Activated naive CD8-positive, alpha-beta T cell treated with anti-CD3 and anti-CD28 coated beads, Interleukin-2, amount 10 ng/mL, durations not matched to agents 7 days and 5 days (primary cell): ENCODE measurements around the gene TNS1. TPM values are rescaled to one million over a fixed set of nuclear protein-coding genes. Genes with fewer than 3 reads are reported as not detected.

Experiments used
- ATAC-seq: fragments of 150-1000 bp; cut with Tn5 transposase; one replicate; pipeline ENCODE4 v1.10.0; 2021; ENCODE audit warnings: low read depth, moderate library complexity
- POLR2A ChIA-PET: fragments of 350-600 bp; sonication (Branson Sonifier 250); formaldehyde crosslinking; loops from one replicate; lab custom pipeline; 2021; ENCODE audit warnings: antibody characterized with exemption; lab: Charles Lee
- DNase-seq: peaks from one replicate; pipeline ENCODE4 v3.0.0; 2021
- H3K27ac Mint-ChIP-seq: one replicate; pipeline ENCODE4 v1.8.0; 2022; ENCODE audit warnings: mild to moderate bottlenecking, mixed read lengths
- H3K27me3 Mint-ChIP-seq: one replicate; pipeline ENCODE4 v1.8.0; 2022; ENCODE audit warnings: mild to moderate bottlenecking, moderate library complexity, mixed read lengths
- H3K36me3 Mint-ChIP-seq: one replicate; pipeline ENCODE4 v1.8.0; 2021; ENCODE audit warnings: mild to moderate bottlenecking, mixed read lengths
- H3K4me1 Mint-ChIP-seq: one replicate; pipeline ENCODE4 v1.8.0; 2021; ENCODE audit warnings: mixed read lengths
- H3K4me3 Mint-ChIP-seq: one replicate; pipeline ENCODE4 v1.8.0; 2022; ENCODE audit warnings: mild to moderate bottlenecking, moderate library complexity, mixed read lengths
- H3K9me3 Mint-ChIP-seq: one replicate; pipeline ENCODE4 v1.8.0; 2021; ENCODE audit warnings: mixed read lengths
- total RNA-seq, 2 experiments: library from RNA; stranded (reverse); gene quantifications; one replicate each; pipeline ENCODE4 v1.2.3, GENCODE V29; 2021

TNS1 gene
- total RNA-seq, 2 experiments from 2014 or later, result 15.1 to 21.2 TPM

GRCh38 chr2:217895070-217895635 is 107.6 kb downstream of the TNS1 start:
- H3K27me3 Mint-ChIP-seq, result peaks cover 2% of the 10 kb centered on the region
- H3K27ac Mint-ChIP-seq, result no peak overlapping the region
- no peaks in the 10 kb centered on the region for H3K9me3 Mint-ChIP-seq
- ATAC-seq (no peak), DNase-seq (no peak)
- POLR2A ChIA-PET, result no interaction called here
- H3K4me1 Mint-ChIP-seq, result no peaks in the 10 kb centered on the region
- no peaks in the 10 kb centered on the region for H3K36me3 Mint-ChIP-seq
- no peak overlapping the region for H3K4me3 Mint-ChIP-seq

DNA sequence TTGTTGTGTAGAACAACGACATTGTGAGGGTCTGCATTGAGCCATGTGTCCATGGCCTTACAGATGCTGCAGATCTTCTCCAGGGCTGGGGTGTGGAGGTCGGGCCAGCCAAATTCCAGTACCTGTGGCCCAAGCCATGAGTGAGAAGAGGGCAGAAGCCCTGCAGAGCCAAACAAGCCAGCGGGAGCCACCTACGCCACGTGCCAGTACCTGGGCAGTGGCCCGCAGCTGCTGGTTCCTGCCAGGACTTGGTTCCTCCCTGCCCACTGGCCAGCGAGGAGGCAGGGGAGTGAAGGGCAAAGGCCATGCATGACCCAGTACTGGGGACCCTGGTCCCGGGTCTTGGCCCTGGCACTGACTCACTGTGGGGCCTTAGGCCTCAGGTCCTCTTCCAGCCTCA is 109.4 kb downstream of the TNS1 start:
- Mint-ChIP-seq H3K27me3 (peaks cover 2% of the 10 kb centered on the region), H3K36me3 (no peaks in the 10 kb centered on the region), H3K9me3 (no peaks in the 10 kb centered on the region), H3K4me3 (no peak overlapping the region), H3K27ac (no peak overlapping the region), H3K4me1 (no peaks in the 10 kb centered on the region)
- POLR2A ChIA-PET, result no interaction called here
- ATAC-seq (no peak), DNase-seq (no peak)

DNA sequence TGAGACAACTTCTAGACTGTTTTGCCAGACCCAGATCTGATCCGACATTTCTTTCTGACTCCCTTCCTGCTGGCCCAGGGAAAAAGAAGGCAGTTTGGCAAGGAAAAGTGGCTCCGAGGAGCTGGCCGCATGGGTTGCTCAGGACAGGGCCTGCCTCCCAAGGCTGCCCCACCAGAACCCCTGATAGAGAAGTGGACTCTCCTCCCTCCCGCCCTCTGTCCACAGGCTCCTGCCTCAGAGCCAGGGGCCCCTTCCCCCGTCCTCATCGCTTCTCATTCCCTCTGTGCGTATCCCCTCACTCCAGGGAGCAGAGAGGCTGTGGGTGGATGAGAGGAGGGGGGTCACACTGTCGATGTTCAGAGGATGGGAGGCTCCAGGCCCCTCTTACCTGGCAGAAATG is 110.2 kb downstream of the TNS1 start:
- POLR2A ChIA-PET, result no interaction called here
- no peaks in the 10 kb centered on the region for H3K36me3 Mint-ChIP-seq

GRCh38 chr2:217890445-217890844 is 112.3 kb downstream of the TNS1 start:
- no peak for ATAC-seq
- DNase-seq, result no peak
- H3K36me3 Mint-ChIP-seq, result no peaks in the 10 kb centered on the region
- POLR2A ChIA-PET, result no interaction called here
- no peak overlapping the region for H3K27ac Mint-ChIP-seq
- H3K4me1 Mint-ChIP-seq, result peaks cover 2% of the 10 kb centered on the region
- H3K4me3 Mint-ChIP-seq, result no peak overlapping the region
- no peaks in the 10 kb centered on the region for H3K9me3 Mint-ChIP-seq
- H3K27me3 Mint-ChIP-seq, result no peaks in the 10 kb centered on the region

More for the DNA sequence above, 110.2 kb downstream of the TNS1 start:
- H3K27me3 Mint-ChIP-seq, result peaks cover 2% of the 10 kb centered on the region
- H3K4me1 Mint-ChIP-seq, result no peaks in the 10 kb centered on the region
- no peak for DNase-seq
- no peak overlapping the region for H3K4me3 Mint-ChIP-seq
- no peak for ATAC-seq
- H3K27ac Mint-ChIP-seq, result no peak overlapping the region
- H3K9me3 Mint-ChIP-seq, result no peaks in the 10 kb centered on the region

DNA sequence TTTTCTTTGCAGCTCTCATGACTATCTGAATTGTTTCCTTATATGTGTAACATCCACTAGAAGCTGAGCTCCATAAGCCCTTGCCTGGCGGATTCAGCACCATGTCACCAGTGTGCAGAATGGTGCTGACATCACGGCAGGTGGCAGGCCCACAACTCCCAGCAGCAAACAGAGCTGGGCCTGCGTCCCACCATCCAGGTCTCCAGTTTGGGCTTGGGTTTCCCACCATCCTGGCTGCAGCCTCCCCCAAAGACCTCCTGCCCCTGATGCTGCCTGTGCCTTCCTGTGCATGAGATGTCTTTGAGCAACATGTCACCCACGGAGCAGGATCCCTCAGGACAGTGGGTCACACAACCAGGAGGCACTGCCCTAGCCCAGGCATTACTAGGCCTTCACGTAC is 113.1 kb downstream of the TNS1 start:
- ATAC-seq, result no peak
- no peak overlapping the region for H3K4me3 Mint-ChIP-seq
- H3K4me1 Mint-ChIP-seq, result peaks cover 2% of the 10 kb centered on the region
- no peaks in the 10 kb centered on the region for H3K9me3 Mint-ChIP-seq
- H3K27me3 Mint-ChIP-seq, result no peaks in the 10 kb centered on the region
- H3K36me3 Mint-ChIP-seq, result no peaks in the 10 kb centered on the region
- H3K27ac Mint-ChIP-seq, result no peak overlapping the region
- DNase-seq, result no peak
- POLR2A ChIA-PET, result no interaction called here

DNA sequence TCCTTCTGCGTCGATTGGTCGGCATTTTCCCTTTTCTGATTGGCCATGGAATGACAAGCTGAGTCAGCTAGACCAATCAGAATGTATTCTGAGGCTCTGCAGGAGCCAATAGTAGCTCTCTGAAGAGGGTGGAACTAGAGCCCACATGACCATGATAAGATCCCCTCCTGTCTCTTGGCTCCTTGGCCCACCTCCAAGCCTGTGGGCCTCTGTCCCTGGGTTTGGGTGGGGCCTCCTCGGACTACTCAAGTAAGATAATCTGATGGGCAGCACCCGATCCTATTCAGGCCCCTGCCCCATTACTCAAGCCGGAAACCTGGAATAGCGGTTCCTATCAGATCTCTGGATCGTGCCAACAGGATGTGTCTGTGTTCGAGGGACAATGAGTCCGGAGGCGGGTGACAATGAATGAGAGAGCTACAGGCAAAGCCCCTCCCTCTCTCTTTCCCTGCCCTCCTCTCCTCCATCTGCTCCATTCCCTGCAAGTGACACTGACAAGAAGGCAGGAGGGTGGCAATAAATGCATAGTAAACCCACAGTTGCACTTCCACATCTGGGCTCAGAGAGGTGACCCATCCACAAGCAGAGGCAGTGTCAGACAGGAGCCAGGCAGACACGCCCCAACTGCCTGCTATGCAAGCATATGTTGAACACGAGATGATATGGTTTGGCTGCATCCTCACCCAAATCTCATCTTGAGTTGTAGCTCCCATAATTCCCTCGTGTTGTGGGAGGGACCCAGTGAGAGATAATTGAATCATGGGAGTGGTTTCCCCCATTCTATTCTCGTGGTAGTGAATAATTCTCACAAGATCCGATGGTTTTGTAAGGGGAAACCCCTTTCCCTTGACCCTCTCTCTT is 114.7 kb downstream of the TNS1 start:
- POLR2A ChIA-PET, result no interaction called here
- ATAC-seq, result no peak
- peaks cover 2% of the 10 kb centered on the region for H3K4me1 Mint-ChIP-seq
- H3K27me3 Mint-ChIP-seq, result peaks cover 2% of the 10 kb centered on the region
- no peak for DNase-seq
- H3K9me3 Mint-ChIP-seq, result no peaks in the 10 kb centered on the region
- no peak overlapping the region for H3K27ac Mint-ChIP-seq
- H3K36me3 Mint-ChIP-seq, result no peaks in the 10 kb centered on the region
- H3K4me3 Mint-ChIP-seq, result no peak overlapping the region

GRCh38 chr2:217886720-217887309 is 116.0 kb downstream of the TNS1 start:
- peak; percentile 80 for ATAC-seq
- H3K36me3 Mint-ChIP-seq, result no peaks in the 10 kb centered on the region
- no peaks in the 10 kb centered on the region for H3K9me3 Mint-ChIP-seq
- POLR2A ChIA-PET, result no interaction called here
- H3K4me1 Mint-ChIP-seq, result peaks cover 2% of the 10 kb centered on the region
- no peak overlapping the region for H3K27ac Mint-ChIP-seq
- DNase-seq, result peak; percentile 73
- no peak overlapping the region for H3K4me3 Mint-ChIP-seq
- H3K27me3 Mint-ChIP-seq, result peaks cover 2% of the 10 kb centered on the region

DNA sequence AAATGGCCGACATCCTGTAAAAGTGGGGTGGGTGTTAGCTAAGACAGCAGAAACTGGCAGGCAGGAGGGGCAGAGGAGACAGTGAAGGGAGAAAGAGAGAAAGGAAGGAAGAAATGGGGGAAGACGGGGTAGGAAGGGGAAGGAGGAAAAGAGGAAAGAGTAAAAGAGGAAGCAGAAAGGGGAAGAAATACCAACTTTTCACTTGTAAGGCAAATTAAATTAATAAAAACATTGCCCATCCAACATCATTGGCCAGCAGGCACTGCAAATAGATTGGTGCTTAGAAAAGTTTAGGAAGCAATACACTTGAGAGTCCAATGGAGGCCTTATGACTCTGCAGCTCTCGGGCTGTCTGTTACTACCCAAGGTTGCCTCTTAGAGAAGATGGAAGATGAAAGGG is 116.7 kb downstream of the TNS1 start:
- peaks cover 2% of the 10 kb centered on the region for H3K4me1 Mint-ChIP-seq
- DNase-seq, result no peak
- H3K27me3 Mint-ChIP-seq, result peaks cover 2% of the 10 kb centered on the region
- ATAC-seq, result no peak
- no peak overlapping the region for H3K4me3 Mint-ChIP-seq
- H3K27ac Mint-ChIP-seq, result no peak overlapping the region
- no peaks in the 10 kb centered on the region for H3K9me3 Mint-ChIP-seq
- POLR2A ChIA-PET, result no interaction called here
- no peaks in the 10 kb centered on the region for H3K36me3 Mint-ChIP-seq

DNA sequence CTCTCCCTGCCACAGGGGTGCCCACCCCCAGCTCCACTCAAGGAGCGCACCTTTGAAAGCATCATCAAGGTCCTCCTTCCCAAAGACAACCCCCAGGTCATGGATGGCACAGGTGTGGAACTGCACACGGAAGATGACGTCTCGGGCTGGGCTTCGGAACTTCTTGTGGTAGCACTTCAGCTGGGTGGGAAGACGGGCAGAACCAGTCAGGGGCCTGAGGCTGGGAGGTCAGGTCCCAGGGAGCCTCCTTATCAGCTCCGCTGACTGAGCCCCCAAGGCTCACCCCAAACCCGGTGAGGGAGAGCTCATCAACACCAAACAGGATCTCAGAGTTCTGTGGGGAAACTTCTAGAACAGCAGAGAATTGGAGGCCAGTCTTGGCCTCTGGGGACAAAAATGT is 117.8 kb downstream of the TNS1 start:
- peaks cover 2% of the 10 kb centered on the region for H3K27me3 Mint-ChIP-seq
- no peak overlapping the region for H3K4me3 Mint-ChIP-seq
- POLR2A ChIA-PET, result no interaction called here
- peaks cover 2% of the 10 kb centered on the region for H3K4me1 Mint-ChIP-seq
- no peak for DNase-seq
- H3K9me3 Mint-ChIP-seq, result no peaks in the 10 kb centered on the region
- ATAC-seq, result no peak
- H3K36me3 Mint-ChIP-seq, result no peaks in the 10 kb centered on the region
- no peak overlapping the region for H3K27ac Mint-ChIP-seq

DNA sequence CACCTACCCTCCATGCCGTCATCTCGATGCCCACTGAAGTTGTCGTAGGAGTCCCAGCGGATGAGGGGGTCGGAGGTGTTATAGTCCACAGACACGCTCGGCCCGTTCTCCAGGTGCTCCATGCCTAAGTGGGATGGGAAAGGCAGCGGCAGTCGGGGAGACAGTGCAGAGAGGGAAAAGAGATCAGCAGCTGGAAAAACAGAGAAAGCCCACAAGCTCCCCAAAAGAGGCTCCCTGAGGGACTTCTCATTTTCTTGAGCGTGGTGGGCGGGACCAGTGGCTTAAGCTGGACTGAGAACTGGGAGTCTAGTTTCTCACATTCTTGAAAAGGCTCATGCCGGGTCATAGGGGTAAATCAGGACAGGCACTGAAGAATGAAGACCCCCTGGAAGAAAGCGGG is 121.9 kb downstream of the TNS1 start:
- Mint-ChIP-seq H3K4me3 (no peak overlapping the region), H3K36me3 (no peaks in the 10 kb centered on the region), H3K27ac (no peak overlapping the region), H3K4me1 (no peaks in the 10 kb centered on the region), H3K27me3 (peaks cover 2% of the 10 kb centered on the region), H3K9me3 (no peaks in the 10 kb centered on the region)
- ATAC-seq (no peak), DNase-seq (no peak)
- POLR2A ChIA-PET, result no interaction called here

DNA sequence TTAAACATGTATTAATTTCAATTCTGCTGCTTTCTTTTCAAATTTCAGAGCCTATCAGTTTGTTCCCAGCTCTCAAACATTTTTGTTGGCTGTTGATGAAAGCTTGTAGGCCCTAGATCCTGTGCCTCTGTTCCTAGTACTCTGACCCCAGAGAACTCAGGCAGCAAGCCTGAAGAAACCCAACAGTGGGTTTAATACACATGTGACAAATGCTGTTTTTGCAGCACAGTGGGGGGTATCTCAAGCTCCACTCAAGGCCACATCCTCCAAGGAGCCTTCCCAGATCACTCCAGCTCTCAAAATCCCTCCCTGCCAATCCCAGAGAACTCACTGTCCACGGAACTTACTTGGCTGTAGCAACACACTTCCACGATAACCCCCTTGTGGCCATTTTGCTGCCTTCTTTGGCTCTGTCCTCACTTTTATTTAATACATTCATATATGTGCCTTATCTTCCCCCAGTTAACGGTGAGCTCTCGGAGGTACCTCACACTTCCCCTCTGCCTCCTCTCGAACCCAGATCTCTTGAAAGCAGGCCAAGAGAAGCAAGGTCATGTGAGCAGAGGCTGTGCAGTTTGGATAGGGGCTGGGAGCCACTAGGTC is 122.4 kb downstream of the TNS1 start:
- POLR2A ChIA-PET, result no interaction called here
- ATAC-seq, result no peak
- H3K4me3 Mint-ChIP-seq, result no peak overlapping the region
- DNase-seq, result no peak
- H3K27me3 Mint-ChIP-seq, result peaks cover 2% of the 10 kb centered on the region
- H3K36me3 Mint-ChIP-seq, result no peaks in the 10 kb centered on the region
- H3K4me1 Mint-ChIP-seq, result no peaks in the 10 kb centered on the region
- no peaks in the 10 kb centered on the region for H3K9me3 Mint-ChIP-seq
- H3K27ac Mint-ChIP-seq, result no peak overlapping the region

- ATAC-seq, result no peak
- no peaks in the 10 kb centered on the region for H3K27me3 Mint-ChIP-seq
- no peak overlapping the region for H3K4me3 Mint-ChIP-seq
- no peaks in the 10 kb centered on the region for H3K4me1 Mint-ChIP-seq
- no peaks in the 10 kb centered on the region for H3K36me3 Mint-ChIP-seq
- POLR2A ChIA-PET, result no interaction called here
- DNase-seq, result no peak
- H3K27ac Mint-ChIP-seq, result no peak overlapping the region
- H3K9me3 Mint-ChIP-seq, result no peaks in the 10 kb centered on the region
Observed at GRCh38 chr2:217878915-217879590, 123.7 kb downstream of the TNS1 start.

- no peak for DNase-seq
- no peaks in the 10 kb centered on the region for H3K27me3 Mint-ChIP-seq
- H3K9me3 Mint-ChIP-seq, result no peaks in the 10 kb centered on the region
- POLR2A ChIA-PET, result no interaction called here
- no peak for ATAC-seq
- H3K27ac Mint-ChIP-seq, result no peak overlapping the region
- H3K4me1 Mint-ChIP-seq, result no peaks in the 10 kb centered on the region
- no peaks in the 10 kb centered on the region for H3K36me3 Mint-ChIP-seq
- H3K4me3 Mint-ChIP-seq, result no peak overlapping the region
Observed at GRCh38 chr2:217877866-217878265, 124.9 kb downstream of the TNS1 start.
